ENCODE measurements around the gene ELL2. TPM values are rescaled to one million over a fixed set of nuclear protein-coding genes. Genes with fewer than 3 reads are reported as not detected.

Gene ELL2
- total RNA-seq, 1 experiment from 2014 or later = 24.4 TPM

GRCh38 chr5:96004087-96004486 lies 42.4 kb upstream of the ELL2 start (continued):
- TF ChIP-seq ZNF219 (CRISPR knock-in tag; IDR thresholded peaks at IDR 0.05; ENCODE audit: borderline replicate concordance) = no peak

- ChIA-PET CTCF (no interaction called here), POLR2A (no interaction called here)
- H3K27me3 Mint-ChIP-seq (ENCODE audit: low read depth) = no peaks in the 10 kb centered on the region
- H3K36me3 Mint-ChIP-seq = no peaks in the 10 kb centered on the region
- no peak for ATAC-seq
- H3K4me3 Mint-ChIP-seq = no peak overlapping the region
- TF ChIP-seq ATF2 (CRISPR knock-in tag; IDR thresholded peaks at IDR 0.05; ENCODE audit: borderline replicate concordance, low read depth) = no peak
- no peak for TF ChIP-seq NR2C2 (CRISPR knock-in tag; IDR thresholded peaks at IDR 0.05)
- TF ChIP-seq ATF3 (CRISPR knock-in tag; conservative IDR thresholded peaks at IDR 0.05) = no peak
- TF ChIP-seq GTF2I (CRISPR knock-in tag; conservative IDR thresholded peaks at IDR 0.05) = no peak
- H3K4me1 Mint-ChIP-seq = no peaks in the 10 kb centered on the region
- no peak for DNase-seq (ENCODE audit: low spot score)
- peaks cover 24% of the 10 kb centered on the region for H3K9me3 Mint-ChIP-seq
- H3K27ac Mint-ChIP-seq = no peak overlapping the region
Observed at GRCh38 chr5:96001262-96001661, 39.6 kb upstream of the ELL2 start.

- peaks cover 23% of the 10 kb centered on the region for H3K9me3 Mint-ChIP-seq
- H3K4me3 Mint-ChIP-seq = no peak overlapping the region
- ATAC-seq (no peak), DNase-seq (ENCODE audit: low spot score) (no peak)
- no peak for TF ChIP-seq NR3C1 (CRISPR knock-in tag; conservative IDR thresholded peaks at IDR 0.05; ENCODE audit: low read depth)
- no peak overlapping the region for H3K27ac Mint-ChIP-seq
- CTCF ChIA-PET = no interaction called here
- POLR2A ChIA-PET = no interaction called here
- no peaks in the 10 kb centered on the region for H3K36me3 Mint-ChIP-seq
- no peaks in the 10 kb centered on the region for H3K4me1 Mint-ChIP-seq
- H3K27me3 Mint-ChIP-seq (ENCODE audit: low read depth) = no peaks in the 10 kb centered on the region
Observed at GRCh38 chr5:96000308-96000707, 38.7 kb upstream of the ELL2 start.

- no peak for ATAC-seq
- no peaks in the 10 kb centered on the region for H3K27me3 Mint-ChIP-seq (ENCODE audit: low read depth)
- DNase-seq (ENCODE audit: low spot score) = no peak
- ChIA-PET CTCF (no interaction called here), POLR2A (no interaction called here)
- H3K4me1 Mint-ChIP-seq = 0 out of 2 replicates have a peak, but pooled peaks cover 3% of the 10 kb centered on the region
- H3K4me3 Mint-ChIP-seq = no peak overlapping the region
- peaks cover 7% of the 10 kb centered on the region for H3K9me3 Mint-ChIP-seq
- no peak overlapping the region for H3K27ac Mint-ChIP-seq
- no peaks in the 10 kb centered on the region for H3K36me3 Mint-ChIP-seq
- TF ChIP-seq USF2 (CRISPR knock-in tag; IDR thresholded peaks at IDR 0.05) (no peak), ZNF281 (CRISPR knock-in tag; IDR thresholded peaks at IDR 0.05) (no peak), GABPB1 (CRISPR knock-in tag; IDR thresholded peaks at IDR 0.05) (no peak), E2F4 (CRISPR knock-in tag; IDR thresholded peaks at IDR 0.05; ENCODE audit: borderline replicate concordance, low read depth) (no peak), MXD4 (CRISPR knock-in tag; IDR thresholded peaks at IDR 0.05; ENCODE audit: borderline replicate concordance) (no peak), FOXP4 (CRISPR knock-in tag; IDR thresholded peaks at IDR 0.05) (no peak), ESRRA (CRISPR knock-in tag; IDR thresholded peaks at IDR 0.05; ENCODE audit: borderline replicate concordance) (no peak), CREB1 (CRISPR knock-in tag; IDR thresholded peaks at IDR 0.05) (no peak), MLX (CRISPR knock-in tag; IDR thresholded peaks at IDR 0.05) (no peak)
Observed at GRCh38 chr5:95996904-95997723, 35.5 kb upstream of the ELL2 start.
